OCI-LY7 (cell line): ENCODE data around the gene ESRP2. TPM values are rescaled to one million over a fixed set of nuclear protein-coding genes. Genes with fewer than 3 reads are reported as not detected.

Source experiments
- BruUV-seq: library from RNA; stranded (reverse); fragments of 400-500 nt; replicated peaks from 2 replicates; lab custom pipeline; 2021; lab: Mats Ljungman, UMichigan
- CTCF ChIA-PET: fragments of 300-600 bp; sonication (Branson Sonifier 250); formaldehyde crosslinking; loops from one replicate; lab custom pipeline; 2022; ENCODE audit warnings: antibody characterized with exemption; ENCODE audit not compliant: unreplicated experiment; lab: Charles Lee
- POLR2A ChIA-PET: fragments of 300-600 bp; sonication (Branson Sonifier 250); formaldehyde crosslinking; loops from one replicate; lab custom pipeline; 2022; ENCODE audit warnings: antibody characterized with exemption; lab: Charles Lee
- DNase-seq: peaks from one replicate; pipeline ENCODE4 v3.0.0-alpha.2; 2015; ENCODE audit warnings: low spot score
- H2AFZ ChIP-seq: fragments of 200-600 bp; sonication (generic), shearing (Covaris generic); 2 replicates; pipeline ENCODE4 v1.6.1; 2014; ENCODE audit warnings: mild to moderate bottlenecking, antibody characterized with exemption, low read length, moderate library complexity
- H3K27ac ChIP-seq: fragments of 200-600 bp; sonication (generic); 2 replicates; pipeline ENCODE4 v1.5.1; 2014; ENCODE audit warnings: mixed run types, low read depth, mild to moderate bottlenecking, moderate library complexity, low read length, inconsistent platforms; ENCODE audit not compliant: poor library complexity, severe bottlenecking
- H3K36me3 ChIP-seq: fragments of 200-600 bp; sonication (generic); 2 replicates; pipeline ENCODE4 v1.6.1; 2014; ENCODE audit warnings: mild to moderate bottlenecking, antibody characterized with exemption, low read length, moderate library complexity, mixed read lengths; ENCODE audit not compliant: insufficient read depth
- H3K4me1 ChIP-seq: fragments of 200-600 bp; sonication (generic); 2 replicates; pipeline ENCODE4 v1.5.1; 2014; ENCODE audit warnings: mild to moderate bottlenecking, low read length; ENCODE audit not compliant: insufficient read depth, poor library complexity, severe bottlenecking
- H3K4me2 ChIP-seq: fragments of 200-600 bp; sonication (generic); 2 replicates; pipeline ENCODE4 v1.6.1; 2014; ENCODE audit warnings: mild to moderate bottlenecking, low read length
- H3K4me3 ChIP-seq: fragments of 200-600 bp; sonication (generic); 2 replicates; pipeline ENCODE4 v1.5.1; 2014; ENCODE audit warnings: mild to moderate bottlenecking, low read depth, low read length; ENCODE audit not compliant: poor library complexity, severe bottlenecking
- H3K79me2 ChIP-seq: fragments of 200-600 bp; sonication (generic); 2 replicates; pipeline ENCODE4 v1.6.1; 2016; ENCODE audit warnings: low read depth, mild to moderate bottlenecking, low read length, moderate library complexity, mixed read lengths; ENCODE audit not compliant: insufficient read depth
- H3K9me2 ChIP-seq: fragments of 200-600 bp; sonication (generic); 2 replicates; pipeline ENCODE4 v1.6.1; 2016; ENCODE audit warnings: mild to moderate bottlenecking, low read length, mixed read lengths; ENCODE audit not compliant: insufficient read depth
- H3K9me3 ChIP-seq: fragments of 200-600 bp; sonication (generic); 2 replicates; pipeline ENCODE4 v1.6.1; 2014; ENCODE audit warnings: mild to moderate bottlenecking, mixed run types, low read length, mixed read lengths
- H4K20me1 ChIP-seq: fragments of 200-600 bp; sonication (generic); 2 replicates; pipeline ENCODE4 v1.6.1; 2014; ENCODE audit warnings: mild to moderate bottlenecking, antibody characterized with exemption, low read length, moderate library complexity, mixed read lengths; ENCODE audit not compliant: insufficient read depth
- EZH2phosphoT487 ChIP-seq: fragments of 200-600 bp; sonication (generic); IDR thresholded peaks from 2 replicates; pipeline ENCODE4 v1.6.1; 2018; ENCODE audit warnings: low read depth, borderline replicate concordance, mild to moderate bottlenecking, mixed run types, antibody characterized with exemption, low read length, moderate library complexity, mixed read lengths
- intact Hi-C: fragments of 100-400 bp; cut with micrococcal nuclease; formaldehyde crosslinking; loops from one replicate; pipeline ENCODE4 v1.10.0; 2022; ENCODE audit not compliant: unreplicated experiment
- total RNA-seq, 2 experiments: library from RNA; depleted of rRNA in 1 of 2; stranded (reverse); fragments of >200 nt in 1 of 2; shearing (Covaris generic) in 1 of 2; gene quantifications; 2 replicates each; pipeline ENCODE4 v1.2.3, GENCODE V29; 2014 to 2022
- TF ChIP-seq, protein P1 (sequence below): fragments of 200-600 bp; sonication (generic); conservative IDR thresholded peaks from 2 replicates; pipeline ENCODE4 v1.5.1; 2014; ENCODE audit warnings: mild to moderate bottlenecking, antibody characterized with exemption, low read length, moderate library complexity, mixed read lengths

The ESRP2 gene
- total RNA-seq, 2 experiments from 2014 or later = not detected

DNA sequence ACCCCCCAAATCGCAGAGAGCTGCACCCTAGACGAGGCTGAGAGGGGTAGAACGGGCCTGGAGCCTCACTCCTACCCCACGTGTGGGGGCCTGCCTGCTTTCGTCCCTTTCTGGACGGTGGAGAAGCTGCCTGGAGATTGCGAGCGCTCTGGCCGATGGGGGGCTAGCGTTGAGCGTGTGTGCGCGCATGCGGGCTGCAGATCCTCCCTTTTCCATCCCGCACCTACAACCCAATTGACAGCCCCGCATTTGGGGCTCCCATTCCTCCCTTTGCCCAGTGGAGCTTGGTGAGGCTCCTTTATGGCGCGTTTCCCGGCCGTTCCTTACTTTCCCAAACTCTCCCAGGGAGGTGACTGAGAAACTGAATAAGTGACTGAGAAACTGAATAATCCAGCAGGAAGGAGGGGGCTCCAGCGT lies 907 bp upstream of the ESRP2 start:
- no TSS peak for BruUV-seq
- Histone ChIP-seq H3K27ac (no peak overlapping the region), H2AFZ (peak overlapping the region; percentile 60; the same call in 1 of the 2 replicates), H3K9me2 (no peaks in the 10 kb centered on the region), H3K36me3 (no peaks in the 10 kb centered on the region), H3K79me2 (no peaks in the 10 kb centered on the region), H3K9me3 (no peaks in the 10 kb centered on the region), H3K4me1 (peaks cover 36% of the 10 kb centered on the region), H4K20me1 (no peaks in the 10 kb centered on the region), H3K4me3 (peak overlapping the region; percentile 65), H3K4me2 (peak overlapping the region; percentile 77)
- ChIA-PET CTCF (no interaction called here), POLR2A (interaction anchor here (0.8 to 0.9 kb wide), 2 partner anchors 21 to 393 kb away, joined by 3 to 4 read pairs; no protein-coding TSS in a partner anchor)
- TF ChIP-seq EZH2phosphoT487 = no peak
- TF ChIP-seq, protein P1, sequence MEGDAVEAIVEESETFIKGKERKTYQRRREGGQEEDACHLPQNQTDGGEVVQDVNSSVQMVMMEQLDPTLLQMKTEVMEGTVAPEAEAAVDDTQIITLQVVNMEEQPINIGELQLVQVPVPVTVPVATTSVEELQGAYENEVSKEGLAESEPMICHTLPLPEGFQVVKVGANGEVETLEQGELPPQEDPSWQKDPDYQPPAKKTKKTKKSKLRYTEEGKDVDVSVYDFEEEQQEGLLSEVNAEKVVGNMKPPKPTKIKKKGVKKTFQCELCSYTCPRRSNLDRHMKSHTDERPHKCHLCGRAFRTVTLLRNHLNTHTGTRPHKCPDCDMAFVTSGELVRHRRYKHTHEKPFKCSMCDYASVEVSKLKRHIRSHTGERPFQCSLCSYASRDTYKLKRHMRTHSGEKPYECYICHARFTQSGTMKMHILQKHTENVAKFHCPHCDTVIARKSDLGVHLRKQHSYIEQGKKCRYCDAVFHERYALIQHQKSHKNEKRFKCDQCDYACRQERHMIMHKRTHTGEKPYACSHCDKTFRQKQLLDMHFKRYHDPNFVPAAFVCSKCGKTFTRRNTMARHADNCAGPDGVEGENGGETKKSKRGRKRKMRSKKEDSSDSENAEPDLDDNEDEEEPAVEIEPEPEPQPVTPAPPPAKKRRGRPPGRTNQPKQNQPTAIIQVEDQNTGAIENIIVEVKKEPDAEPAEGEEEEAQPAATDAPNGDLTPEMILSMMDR = no peak
- no peak for DNase-seq
- intact Hi-C loops = no loop called here

DNA sequence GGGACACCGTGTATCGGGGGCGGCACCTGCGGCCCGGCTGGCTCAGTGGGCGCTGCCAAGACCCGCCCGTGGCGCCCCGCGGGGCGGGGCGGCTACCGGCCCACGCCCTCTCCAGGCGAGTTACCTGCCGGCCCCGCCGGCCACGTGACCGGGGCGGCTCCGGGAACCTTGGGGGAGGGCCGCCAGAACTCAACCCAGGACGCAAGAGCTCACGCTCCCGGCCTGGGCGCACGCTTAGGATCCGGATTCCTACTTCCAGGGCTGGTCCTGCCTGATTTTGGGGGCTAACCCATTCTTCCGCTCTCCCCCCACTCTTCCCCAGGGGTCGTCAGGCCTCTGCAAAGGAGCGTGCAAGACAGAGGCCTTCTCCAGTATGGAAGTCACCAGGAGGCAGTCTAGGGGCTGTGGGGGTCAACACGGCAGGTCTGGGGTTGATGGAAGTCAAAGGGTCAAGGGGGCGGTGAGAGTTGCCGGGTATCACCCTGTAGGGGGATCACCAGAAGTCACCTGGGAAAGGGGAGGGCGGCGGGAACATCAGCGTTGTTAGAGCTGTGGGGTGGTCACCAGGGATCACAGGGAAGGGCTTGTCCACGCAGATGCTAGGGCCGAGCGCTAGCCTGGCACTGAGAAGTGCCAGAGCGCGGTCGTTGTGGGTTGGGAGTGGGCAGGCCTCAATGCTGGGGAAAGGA lies 354 bp upstream of the ESRP2 start:
- CTCF ChIA-PET = no interaction called here
- H2AFZ ChIP-seq = no peak overlapping the region
- H3K36me3 ChIP-seq = no peaks in the 10 kb centered on the region
- POLR2A ChIA-PET = interaction anchor here (0.8 kb wide), 1 partner anchor 22 kb away, joined by 4 read pairs; no protein-coding TSS in a partner anchor
- H4K20me1 ChIP-seq = no peaks in the 10 kb centered on the region
- intact Hi-C loops = no loop called here
- no peak overlapping the region for H3K27ac ChIP-seq
- H3K9me3 ChIP-seq = no peaks in the 10 kb centered on the region
- H3K4me1 ChIP-seq = peaks cover 36% of the 10 kb centered on the region
- BruUV-seq = no TSS peak
- H3K79me2 ChIP-seq = no peaks in the 10 kb centered on the region
- H3K4me3 ChIP-seq = no peak overlapping the region
- H3K9me2 ChIP-seq = no peaks in the 10 kb centered on the region
- peak overlapping the region; percentile 77; the same call in 1 of the 2 replicates for H3K4me2 ChIP-seq
- no peak for TF ChIP-seq EZH2phosphoT487
- TF ChIP-seq, protein P1 = no peak
- DNase-seq = no peak
